NB4 (cell line): ENCODE results near the gene GSS.

Source experiments
- TF ChIP-seq, protein P1 (sequence below): IDR thresholded peaks from one replicate; pipeline ENCODE4 v1.5.1; 2012; ENCODE audit warnings: low read depth, low read length
- TF ChIP-seq, protein P2 (sequence below): IDR thresholded peaks from 2 replicates; pipeline ENCODE4 v1.6.1; 2011; ENCODE audit warnings: low read depth, low read length

DNA sequence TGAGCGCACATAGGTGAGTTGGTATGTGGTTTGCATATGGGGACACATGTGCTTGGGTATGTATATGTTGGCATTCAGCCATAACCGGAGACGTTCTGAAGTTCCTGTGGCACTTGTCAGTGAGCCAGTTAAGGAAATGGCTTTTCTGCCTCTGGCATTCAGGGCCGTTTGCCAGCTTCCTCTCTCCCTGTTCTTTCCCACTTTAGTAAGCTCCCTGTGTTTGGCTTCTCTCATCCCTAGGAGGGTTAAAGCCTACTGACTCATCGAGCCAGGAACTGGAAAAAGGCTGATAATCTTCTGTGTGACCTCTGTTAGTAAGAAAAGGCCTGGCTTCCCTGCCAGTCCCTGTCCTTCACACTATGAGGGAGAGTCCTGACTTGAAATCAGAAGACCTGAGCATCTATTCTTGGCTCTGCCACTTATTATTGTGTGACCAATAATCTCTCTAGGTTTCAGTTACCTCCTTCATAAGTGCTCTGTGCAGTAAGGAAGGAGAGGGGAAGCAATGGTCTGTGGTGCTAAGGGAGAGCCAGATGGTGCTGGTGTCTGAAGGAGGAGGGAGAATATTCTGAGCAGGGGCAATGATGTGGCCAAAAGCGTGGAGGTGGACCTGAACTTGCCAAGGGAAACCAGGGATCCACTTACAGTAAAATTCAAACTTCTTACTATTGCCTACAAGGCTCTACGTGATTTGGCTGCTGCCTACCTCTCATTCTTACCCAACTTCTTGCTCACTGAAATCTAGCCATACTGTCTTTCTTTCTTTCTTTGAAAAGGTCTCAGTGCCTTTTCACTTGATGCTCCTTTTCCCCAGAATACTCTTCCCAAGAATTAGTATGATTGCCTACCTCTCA, 47.8 kb downstream of the GSS start:
- TF ChIP-seq, protein P1, sequence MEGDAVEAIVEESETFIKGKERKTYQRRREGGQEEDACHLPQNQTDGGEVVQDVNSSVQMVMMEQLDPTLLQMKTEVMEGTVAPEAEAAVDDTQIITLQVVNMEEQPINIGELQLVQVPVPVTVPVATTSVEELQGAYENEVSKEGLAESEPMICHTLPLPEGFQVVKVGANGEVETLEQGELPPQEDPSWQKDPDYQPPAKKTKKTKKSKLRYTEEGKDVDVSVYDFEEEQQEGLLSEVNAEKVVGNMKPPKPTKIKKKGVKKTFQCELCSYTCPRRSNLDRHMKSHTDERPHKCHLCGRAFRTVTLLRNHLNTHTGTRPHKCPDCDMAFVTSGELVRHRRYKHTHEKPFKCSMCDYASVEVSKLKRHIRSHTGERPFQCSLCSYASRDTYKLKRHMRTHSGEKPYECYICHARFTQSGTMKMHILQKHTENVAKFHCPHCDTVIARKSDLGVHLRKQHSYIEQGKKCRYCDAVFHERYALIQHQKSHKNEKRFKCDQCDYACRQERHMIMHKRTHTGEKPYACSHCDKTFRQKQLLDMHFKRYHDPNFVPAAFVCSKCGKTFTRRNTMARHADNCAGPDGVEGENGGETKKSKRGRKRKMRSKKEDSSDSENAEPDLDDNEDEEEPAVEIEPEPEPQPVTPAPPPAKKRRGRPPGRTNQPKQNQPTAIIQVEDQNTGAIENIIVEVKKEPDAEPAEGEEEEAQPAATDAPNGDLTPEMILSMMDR = no peak
- TF ChIP-seq, protein P2, sequence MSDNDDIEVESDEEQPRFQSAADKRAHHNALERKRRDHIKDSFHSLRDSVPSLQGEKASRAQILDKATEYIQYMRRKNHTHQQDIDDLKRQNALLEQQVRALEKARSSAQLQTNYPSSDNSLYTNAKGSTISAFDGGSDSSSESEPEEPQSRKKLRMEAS = no peak
